Motor neuron (in vitro differentiated cells): Measurements from ENCODE around the gene IRX6. TPM values are rescaled to one million over a fixed set of nuclear protein-coding genes. Genes with fewer than 3 reads are reported as not detected.

Experiments used
- ATAC-seq, 8 experiments: fragments of 200-7000 bp; cut with Tn5 transposase; replicated peaks in 6 of 8; 2 replicates each; pipeline ENCODE4 v1.8.0; 2021; ENCODE audit warnings: mild to moderate bottlenecking in 8 of 8, moderate library complexity in 8 of 8
- H3K27ac ChIP-seq, 2 donors: fragments of 250-450 bp; sonication (Bioruptor Pico); 2 replicates each; pipeline ENCODE4 v1.9.0; 2021; ENCODE audit warnings: antibody characterized with exemption in 2 of 2, mild to moderate bottlenecking in 2 of 2, moderate library complexity in 1 of 2
- H3K4me1 ChIP-seq, 2 donors: fragments of 250-450 bp; sonication (Bioruptor Pico); replicated peaks in 1 of 2; 2 replicates each; pipeline ENCODE4 v1.6.1; 2021; ENCODE audit warnings: antibody characterized with exemption in 2 of 2, mild to moderate bottlenecking in 2 of 2, moderate library complexity in 1 of 2
- H3K4me3 ChIP-seq, 5 donors: fragments of 250-450 bp; sonication (Bioruptor Pico); 2 replicates each; pipeline ENCODE4 v1.9.0; 2021; ENCODE audit warnings: antibody characterized with exemption in 5 of 5, mild to moderate bottlenecking in 5 of 5, moderate library complexity in 4 of 5
- WGBS, 10 experiments: fragments of 450-650 bp; shearing (Covaris generic); methylation state at CpG; one replicate each; pipeline ENCODE4 v1.0.0; 2022; 5-methylcytosine and 5-hydroxymethylcytosine counted together
- in situ Hi-C, 9 experiments: fragments of 400-800 bp; cut with MboI; loops; one replicate each; pipeline ENCODE4 v1.15.0; 2021; ENCODE audit warnings: low sequenced_read_pairs in 9 of 9, low pct_unique_long_range_greater_than_20kb in 2 of 9; ENCODE audit not compliant: unreplicated experiment in 9 of 9
- total RNA-seq, 8 experiments: library from RNA; unstranded; fragments of 300-600 nt; gene quantifications; 2 replicates each; pipeline versions ENCODE4 v1.2.3 to v1.2.4, GENCODE V29; 2022

The IRX6 gene
- total RNA-seq, 8 experiments from 2014 or later, result 0.50 to 10.6 (median 2.3) TPM; not detected in 1

GRCh38 chr16:55326261-55327092, 2.5 kb downstream of the IRX6 start:
- in situ Hi-C loops, result no loop called here
- WGBS, 10 experiments, result 8 to 100% (median 50%) methylated on average over 1 to 2 of the region's 21 CpGs; no CpG with 5 or more reads in 6 of the 10 experiments

DNA sequence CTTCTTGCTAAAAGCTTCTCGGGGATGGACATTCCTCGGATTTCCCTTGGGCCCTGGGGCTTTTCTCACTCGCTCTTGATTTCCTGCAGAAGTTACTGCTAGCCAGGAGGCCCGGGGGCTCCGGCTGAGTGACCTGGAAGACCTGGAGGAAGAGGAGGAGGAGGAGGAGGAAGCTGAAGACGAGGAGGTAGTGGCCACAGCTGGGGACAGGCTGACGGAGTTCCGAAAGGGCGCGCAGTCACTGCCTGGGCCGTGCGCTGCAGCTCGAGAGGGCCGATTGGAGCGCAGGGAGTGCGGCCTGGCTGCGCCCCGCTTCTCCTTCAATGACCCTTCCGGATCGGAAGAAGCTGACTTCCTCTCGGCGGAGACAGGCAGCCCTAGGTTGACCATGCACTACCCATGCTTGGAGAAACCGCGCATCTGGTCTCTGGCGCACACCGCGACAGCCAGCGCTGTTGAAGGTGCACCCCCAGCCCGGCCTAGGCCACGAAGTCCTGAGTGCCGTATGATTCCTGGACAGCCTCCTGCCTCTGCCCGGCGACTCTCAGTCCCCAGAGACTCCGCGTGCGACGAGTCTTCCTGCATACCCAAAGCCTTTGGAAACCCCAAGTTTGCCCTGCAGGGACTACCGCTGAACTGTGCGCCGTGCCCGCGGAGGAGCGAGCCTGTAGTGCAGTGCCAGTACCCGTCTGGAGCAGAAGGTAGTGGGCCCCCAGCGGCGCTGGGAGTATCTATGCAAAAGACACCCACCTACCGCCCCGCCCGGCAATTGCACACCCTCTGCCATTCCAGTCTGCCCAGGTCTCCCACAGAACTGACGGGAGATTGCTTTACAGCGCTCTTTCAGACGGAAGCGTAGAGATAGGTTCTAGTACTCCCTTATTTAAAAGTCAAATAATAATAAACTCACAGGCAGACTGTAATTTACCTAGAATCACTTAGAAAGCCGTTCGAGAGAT, 4.9 kb downstream of the IRX6 start:
- H3K4me1 ChIP-seq, result peaks cover 6 to 9% of the 10 kb centered on the region in 2 donors
- 36 to 93% (median 86%) methylated on average over 3 to 11 of the region's 55 CpGs; no CpG with 5 or more reads in 4 of the 10 experiments for WGBS, 10 experiments
- H3K27ac ChIP-seq, result no peak overlapping the region
- ATAC-seq, result no peak
- no peak overlapping the region for H3K4me3 ChIP-seq
- in situ Hi-C loops, result no loop called here

More at GRCh38 chr16:55326261-55327092, 2.5 kb downstream of the IRX6 start:
- Histone ChIP-seq H3K4me3 (no peak overlapping the region), H3K27ac (no peak overlapping the region), H3K4me1 (peaks cover 12 to 29% of the 10 kb centered on the region in 2 donors)
- ATAC-seq, result no peak

- H3K4me1 ChIP-seq, result peaks cover 3 to 7% of the 10 kb centered on the region in 2 donors
- in situ Hi-C loops, result no loop called here
- no peak overlapping the region for H3K27ac ChIP-seq
- ATAC-seq, result no peak
- 32 to 95% (median 64%) methylated on average over 1 to 8 of the region's 8 CpGs; no CpG with 5 or more reads in 1 of the 10 experiments for WGBS, 10 experiments
- H3K4me3 ChIP-seq, result no peak overlapping the region
These were observed 5.9 kb downstream of the IRX6 start for GRCh38 chr16:55329791-55330428.

GRCh38 chr16:55330781-55331647, 7.0 kb downstream of the IRX6 start:
- Histone ChIP-seq H3K27ac (no peak overlapping the region), H3K4me3 (no peak overlapping the region), H3K4me1 (peaks cover 0 to 4% of the 10 kb centered on the region in 2 donors)
- no peak for ATAC-seq
- in situ Hi-C loops, result no loop called here
- WGBS, 10 experiments, result 30 to 97% (median 84%) methylated on average over 1 to 25 of the region's 53 CpGs; no CpG with 5 or more reads in 1 of the 10 experiments

- no peak for ATAC-seq
- Histone ChIP-seq H3K4me3 (no peak overlapping the region), H3K4me1 (peaks cover 0 to 4% of the 10 kb centered on the region in 2 donors), H3K27ac (no peak overlapping the region)
- 0 to 100% (median 78%) methylated on average over 1 to 20 of the region's 28 CpGs; no CpG with 5 or more reads in 1 of the 10 experiments for WGBS, 10 experiments
- in situ Hi-C loops, result no loop called here
These were observed 7.7 kb downstream of the IRX6 start for GRCh38 chr16:55331648-55332185.

DNA sequence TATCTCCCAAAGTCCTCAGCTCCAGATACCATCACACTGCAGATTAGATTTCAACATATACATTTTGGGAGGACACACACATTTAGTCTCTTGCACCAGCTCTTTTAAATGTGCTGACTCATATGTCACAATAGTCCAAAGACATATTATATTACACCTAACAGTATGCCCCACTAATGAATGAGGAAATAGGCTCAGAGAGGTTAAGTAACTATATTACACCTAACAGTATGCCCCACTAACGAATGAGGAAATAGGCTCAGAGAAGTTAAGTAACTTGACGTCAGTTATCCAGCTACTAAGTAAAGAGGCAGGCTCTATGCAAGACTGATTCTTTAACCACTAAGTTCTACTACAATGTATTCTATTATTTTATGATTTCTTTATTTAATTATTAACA, 9.7 kb downstream of the IRX6 start:
- in situ Hi-C loops, result no loop called here

GRCh38 chr16:55338646-55339045, 14.6 kb downstream of the IRX6 start:
- 0 to 93% (median 49%) methylated on average over 1 to 5 of the region's 5 CpGs; no CpG with 5 or more reads in 1 of the 10 experiments for WGBS, 10 experiments
- Histone ChIP-seq H3K4me3 (no peak overlapping the region), H3K4me1 (peaks cover 0 to 11% of the 10 kb centered on the region in 2 donors), H3K27ac (peak overlapping the region in 1 of 2 donors; percentile 9)
- in situ Hi-C loops, result no loop called here
- ATAC-seq, result no peak

More for the DNA sequence above, 9.7 kb downstream of the IRX6 start:
- no peak overlapping the region for H3K4me3 ChIP-seq
- WGBS, 10 experiments, result 50 to 100% (median 91%) methylated on average over 1 to 2 of the region's 2 CpGs; no CpG with 5 or more reads in 2 of the 10 experiments
- ATAC-seq, result peak in 2 of 8 experiments; percentile 51 to 67
- H3K27ac ChIP-seq, result no peak overlapping the region
- H3K4me1 ChIP-seq, result peaks cover 0 to 4% of the 10 kb centered on the region in 2 donors

GRCh38 chr16:55340445-55340844, 16.4 kb downstream of the IRX6 start:
- Histone ChIP-seq H3K27ac (no peak overlapping the region), H3K4me1 (peaks cover 0 to 11% of the 10 kb centered on the region in 2 donors), H3K4me3 (no peak overlapping the region)
- no peak for ATAC-seq
- WGBS, 10 experiments, result 0 to 100% (median 63%) methylated on average over 1 of the region's 1 CpG; no CpG with 5 or more reads in 2 of the 10 experiments
- in situ Hi-C loops, result no loop called here

- Histone ChIP-seq H3K4me3 (no peak overlapping the region), H3K4me1 (peaks cover 0 to 11% of the 10 kb centered on the region in 2 donors), H3K27ac (no peak overlapping the region)
- in situ Hi-C loops, result no loop called here
- 0 to 100% (median 80%) methylated on average over 1 to 3 of the region's 4 CpGs; no CpG with 5 or more reads in 3 of the 10 experiments for WGBS, 10 experiments
- ATAC-seq, result no peak
These were observed 17.7 kb downstream of the IRX6 start for GRCh38 chr16:55341681-55342080.

GRCh38 chr16:55346475-55346874, 22.5 kb downstream of the IRX6 start:
- H3K4me1 ChIP-seq, result peaks cover 3 to 13% of the 10 kb centered on the region in 2 donors
- in situ Hi-C loops, result no loop called here
- 49 to 100% (median 91%) methylated on average over 1 to 6 of the region's 6 CpGs for WGBS, 10 experiments
- no peak overlapping the region for H3K27ac ChIP-seq
- H3K4me3 ChIP-seq, result no peak overlapping the region
- no peak for ATAC-seq

DNA sequence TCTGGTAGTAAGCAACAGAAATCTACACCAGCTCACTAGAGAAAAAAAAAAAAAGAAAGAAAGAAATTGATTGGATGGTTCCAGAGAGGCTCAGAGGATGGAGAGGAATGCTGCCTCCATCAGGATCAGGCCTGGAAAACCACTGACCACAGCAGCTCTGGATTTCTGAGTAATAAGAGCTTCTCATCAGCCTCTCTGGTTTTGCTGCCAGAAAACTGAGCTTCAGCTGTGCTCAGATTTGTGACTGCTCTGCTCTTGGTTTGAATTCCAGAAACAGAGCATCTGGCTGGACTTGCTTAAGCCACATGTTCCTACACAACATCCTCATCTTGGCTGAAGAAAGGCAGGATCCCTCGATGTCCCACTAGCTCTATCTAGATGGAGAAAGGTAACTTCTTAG, 25.9 kb downstream of the IRX6 start:
- in situ Hi-C loops, result loop anchor here in 3 of 9 experiments (25.0 kb wide), 1 partner anchor 413 kb away; the partner anchor contains the start of gene IRX5 (in 3 of the 3)
- Histone ChIP-seq H3K4me3 (no peak overlapping the region), H3K4me1 (peaks cover 3 to 13% of the 10 kb centered on the region in 2 donors), H3K27ac (no peak overlapping the region)
- ATAC-seq, result no peak
- WGBS, 10 experiments, result 0% methylated on average over 1 of the region's 1 CpG; no CpG with 5 or more reads in 9 of the 10 experiments
